ENCODE data around the gene C1orf21. TPM values are rescaled to one million over a fixed set of nuclear protein-coding genes. Genes with fewer than 3 reads are reported as not detected.

Gene C1orf21
- total and polyA plus RNA-seq, 10 donors = 9.7 to 60.4 (median 26.7) TPM

DNA sequence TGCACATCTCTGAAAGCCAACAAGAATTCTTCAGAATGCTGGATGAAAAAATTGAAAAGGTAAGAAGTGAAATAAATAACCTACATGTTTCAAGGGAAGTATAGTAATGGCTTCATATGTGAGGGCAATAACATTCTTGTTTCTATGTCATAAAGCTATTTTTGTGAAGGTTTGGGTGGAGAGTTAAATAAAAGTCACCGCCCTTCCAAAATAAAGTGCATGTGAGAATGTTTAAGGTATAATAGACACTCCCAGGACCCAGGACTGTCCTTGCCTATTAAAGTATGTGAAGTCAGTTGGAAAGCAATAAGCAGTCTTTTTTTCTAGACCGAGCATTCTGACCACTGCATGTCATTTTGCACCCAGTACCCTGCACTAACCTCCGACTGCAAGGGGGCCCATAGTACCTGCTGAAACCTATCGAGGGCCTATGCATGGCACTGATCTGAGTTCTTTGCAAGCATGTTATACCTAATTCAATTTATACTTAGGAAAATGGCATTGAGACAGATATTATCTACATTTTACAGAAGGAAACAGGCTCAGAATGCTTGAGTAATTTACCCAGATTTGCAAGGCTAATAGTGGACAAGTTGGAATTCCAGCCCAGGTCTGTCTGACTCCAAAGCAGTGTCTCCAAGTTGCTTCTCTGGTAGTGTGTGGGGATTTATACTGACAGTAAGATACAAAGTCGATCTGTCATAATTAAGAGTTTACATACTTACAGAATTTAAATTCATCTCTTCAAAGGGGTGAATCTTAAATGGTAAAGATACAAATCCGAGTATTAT lies 211.8 kb downstream of the C1orf21 start:
- TF ChIP-seq, protein P1, sequence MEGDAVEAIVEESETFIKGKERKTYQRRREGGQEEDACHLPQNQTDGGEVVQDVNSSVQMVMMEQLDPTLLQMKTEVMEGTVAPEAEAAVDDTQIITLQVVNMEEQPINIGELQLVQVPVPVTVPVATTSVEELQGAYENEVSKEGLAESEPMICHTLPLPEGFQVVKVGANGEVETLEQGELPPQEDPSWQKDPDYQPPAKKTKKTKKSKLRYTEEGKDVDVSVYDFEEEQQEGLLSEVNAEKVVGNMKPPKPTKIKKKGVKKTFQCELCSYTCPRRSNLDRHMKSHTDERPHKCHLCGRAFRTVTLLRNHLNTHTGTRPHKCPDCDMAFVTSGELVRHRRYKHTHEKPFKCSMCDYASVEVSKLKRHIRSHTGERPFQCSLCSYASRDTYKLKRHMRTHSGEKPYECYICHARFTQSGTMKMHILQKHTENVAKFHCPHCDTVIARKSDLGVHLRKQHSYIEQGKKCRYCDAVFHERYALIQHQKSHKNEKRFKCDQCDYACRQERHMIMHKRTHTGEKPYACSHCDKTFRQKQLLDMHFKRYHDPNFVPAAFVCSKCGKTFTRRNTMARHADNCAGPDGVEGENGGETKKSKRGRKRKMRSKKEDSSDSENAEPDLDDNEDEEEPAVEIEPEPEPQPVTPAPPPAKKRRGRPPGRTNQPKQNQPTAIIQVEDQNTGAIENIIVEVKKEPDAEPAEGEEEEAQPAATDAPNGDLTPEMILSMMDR (IDR thresholded peaks at IDR 0.05 in 8 of 11, conservative IDR thresholded peaks at IDR 0.05 in 3 of 11) = no peak
- no peak for TF ChIP-seq POLR2A (IDR thresholded peaks at IDR 0.05)
- TF ChIP-seq POLR2AphosphoS5 (IDR thresholded peaks at IDR 0.05) = no peak
- no peaks in the 10 kb centered on the region for H3K36me3 ChIP-seq
- WGBS, 5 donors = 87 to 95% (median 93%) methylated on average over 6 of the region's 6 CpGs
- no peaks in the 10 kb centered on the region for H3K27me3 ChIP-seq (replicated peaks in 1 of 7)
- H3K4me3 ChIP-seq = no peak overlapping the region
- no peaks in the 10 kb centered on the region for H3K9me3 ChIP-seq
- intact Hi-C loops (cut with DNase I; ENCODE audit: low total_unique reads) = no loop called here
- no peak overlapping the region for H3K27ac ChIP-seq
- DNase-seq = no peak
- H3K4me1 ChIP-seq = peaks cover 0 to 12% (median 6%) of the 10 kb centered on the region in 6 donors

DNA sequence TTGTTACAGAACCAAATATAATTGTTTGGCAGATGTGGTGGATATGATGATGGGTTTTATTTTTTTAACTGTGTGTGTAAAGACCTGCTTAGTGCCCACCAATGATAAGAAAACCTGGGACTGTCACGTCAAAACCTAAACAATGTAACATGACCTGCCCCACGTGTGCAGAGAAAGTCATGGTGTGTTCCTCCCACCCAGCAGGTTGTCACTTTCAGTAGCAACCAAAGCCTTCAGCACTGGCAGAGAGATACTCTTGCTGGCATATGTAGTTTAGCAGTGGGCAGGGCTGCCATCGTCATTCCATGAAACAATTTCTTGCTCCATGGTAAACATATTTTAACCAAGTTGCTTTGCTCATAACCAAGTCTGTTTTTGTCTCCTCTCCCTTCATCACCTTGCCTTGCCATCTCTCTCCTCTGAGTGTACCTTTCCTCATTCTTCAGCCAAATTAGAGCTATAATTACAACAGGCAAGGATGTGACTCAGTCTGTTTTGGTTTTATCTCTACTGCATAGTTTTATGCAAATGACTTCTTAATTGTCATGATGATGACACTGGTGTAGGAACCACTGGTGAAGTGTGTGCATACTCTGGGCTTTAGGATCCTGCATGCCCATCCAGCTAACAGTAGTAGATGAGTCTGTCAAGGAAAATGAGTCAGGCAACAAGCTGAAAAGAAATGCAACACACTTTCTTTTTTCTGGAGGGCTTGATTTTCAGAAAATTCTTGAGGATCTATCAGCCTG lies 217.5 kb downstream of the C1orf21 start:
- no peaks in the 10 kb centered on the region for H3K9me3 ChIP-seq
- WGBS, 5 donors = 87 to 96% (median 93%) methylated on average over 3 of the region's 3 CpGs

DNA sequence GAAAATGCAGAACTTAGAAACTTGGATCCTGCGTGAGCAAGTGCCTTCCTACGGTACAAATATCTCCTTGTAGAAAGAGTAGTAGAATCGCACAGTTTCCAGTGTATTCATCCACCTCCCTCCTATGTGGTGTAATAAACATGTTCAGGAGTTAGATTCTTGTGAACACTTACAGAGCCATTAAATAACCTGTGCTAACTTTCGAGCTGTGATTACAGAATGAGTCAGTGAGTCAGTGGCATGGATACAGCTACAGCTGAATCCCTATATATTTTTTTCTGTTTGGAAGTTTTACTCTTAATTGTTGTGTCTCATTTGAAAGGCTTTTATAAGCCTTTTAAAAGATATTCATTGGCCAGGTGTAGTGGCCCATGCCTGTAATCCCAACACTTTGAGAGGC lies 219.1 kb downstream of the C1orf21 start:
- Histone ChIP-seq H3K36me3 (no peaks in the 10 kb centered on the region), H3K4me3 (no peak overlapping the region), H3K4me1 (peaks cover 0 to 5% (median 1%) of the 10 kb centered on the region in 6 donors), H3K27ac (peak overlapping the region in 5 of 8 donors; percentile 5 to 62 (median 43)), H3K9me3 (no peaks in the 10 kb centered on the region), H3K27me3 (replicated peaks in 1 of 7) (no peaks in the 10 kb centered on the region)
- TF ChIP-seq POLR2A (IDR thresholded peaks at IDR 0.05) = no peak
- TF ChIP-seq, protein P1 (IDR thresholded peaks at IDR 0.05 in 8 of 11, conservative IDR thresholded peaks at IDR 0.05 in 3 of 11) = no peak
- WGBS, 5 donors = 69 to 88% (median 74%) methylated on average over 4 of the region's 4 CpGs
- DNase-seq = no peak
- intact Hi-C loops (cut with DNase I; ENCODE audit: low total_unique reads) = no loop called here

More for the DNA sequence above, 217.5 kb downstream of the C1orf21 start:
- intact Hi-C loops (cut with DNase I; ENCODE audit: low total_unique reads) = no loop called here
- no peaks in the 10 kb centered on the region for H3K36me3 ChIP-seq
- no peak for DNase-seq
- no peaks in the 10 kb centered on the region for H3K27me3 ChIP-seq (replicated peaks in 1 of 7)
- TF ChIP-seq, protein P1 (IDR thresholded peaks at IDR 0.05 in 8 of 11, conservative IDR thresholded peaks at IDR 0.05 in 3 of 11) = no peak
- TF ChIP-seq POLR2A (IDR thresholded peaks at IDR 0.05) (no peak), POLR2AphosphoS5 (IDR thresholded peaks at IDR 0.05) (no peak)
- H3K4me1 ChIP-seq = peaks cover 0 to 5% (median 0%) of the 10 kb centered on the region in 6 donors
- no peak overlapping the region for H3K27ac ChIP-seq
- H3K4me3 ChIP-seq = no peak overlapping the region

DNA sequence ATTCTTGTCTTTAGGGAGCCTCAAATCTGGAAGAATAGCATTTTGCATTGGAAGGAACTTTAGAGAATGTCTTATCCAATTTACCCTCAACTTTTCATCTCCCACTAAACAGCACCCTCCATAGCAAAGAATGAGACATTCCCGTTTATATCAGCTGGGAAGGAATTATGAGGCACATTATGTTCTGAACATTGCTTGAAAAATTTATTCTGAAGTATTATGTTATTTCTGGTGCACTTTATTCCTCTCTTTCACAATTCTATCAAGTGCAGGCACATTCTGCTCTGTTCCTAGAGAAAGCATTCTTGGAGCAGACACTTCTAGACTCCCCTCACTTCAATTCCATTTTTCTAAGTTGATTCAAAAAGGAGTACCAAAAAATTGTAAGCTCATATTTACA lies 220.0 kb downstream of the C1orf21 start:
- TF ChIP-seq, protein P1 (IDR thresholded peaks at IDR 0.05 in 8 of 11, conservative IDR thresholded peaks at IDR 0.05 in 3 of 11) = no peak
- no peak for TF ChIP-seq POLR2A (IDR thresholded peaks at IDR 0.05)
- TF ChIP-seq POLR2AphosphoS5 (IDR thresholded peaks at IDR 0.05) = no peak
- Histone ChIP-seq H3K27me3 (replicated peaks in 1 of 7) (no peaks in the 10 kb centered on the region), H3K4me1 (peaks cover 0 to 11% (median 5%) of the 10 kb centered on the region in 6 donors), H3K36me3 (no peaks in the 10 kb centered on the region), H3K4me3 (no peak overlapping the region), H3K27ac (peak overlapping the region in 5 of 8 donors; percentile 3 to 62 (median 43)), H3K9me3 (no peaks in the 10 kb centered on the region)
- intact Hi-C loops (cut with DNase I; ENCODE audit: low total_unique reads) = no loop called here
- WGBS, 5 donors = 74 to 90% (median 75%) methylated on average over 1 of the region's 1 CpG
- DNase-seq = no peak
